OCI-LY1 (cell line): ENCODE measurements around the gene NEGR1.

Source experiments
- H2AFZ ChIP-seq: fragments of 200-600 bp; sonication (generic), shearing (Covaris generic); 2 replicates; pipeline ENCODE4 v1.6.0; 2014; ENCODE audit warnings: antibody characterized with exemption, mild to moderate bottlenecking, low read length
- H3F3A ChIP-seq: fragments of 200-600 bp; sonication (generic), shearing (Covaris generic); 2 replicates; pipeline ENCODE4 v1.6.0; 2014; ENCODE audit warnings: mild to moderate bottlenecking, antibody characterized with exemption, low read length, moderate library complexity; ENCODE audit not compliant: insufficient read depth
- H3K27ac ChIP-seq: fragments of 200-600 bp; sonication (generic); 2 replicates; pipeline ENCODE4 v1.5.1; 2014; ENCODE audit warnings: low read length, mixed run types, mild to moderate bottlenecking, low read depth; ENCODE audit not compliant: poor library complexity, severe bottlenecking
- H3K27me3 ChIP-seq: fragments of 200-600 bp; sonication (generic); 2 replicates; pipeline ENCODE4 v1.6.0; 2014; ENCODE audit warnings: antibody characterized with exemption, mild to moderate bottlenecking, low read length, moderate library complexity; ENCODE audit not compliant: insufficient read depth
- H3K36me3 ChIP-seq: fragments of 200-600 bp; sonication (generic); 2 replicates; pipeline ENCODE4 v1.6.1; 2014; ENCODE audit warnings: mild to moderate bottlenecking, antibody characterized with exemption, low read length, moderate library complexity, mixed read lengths; ENCODE audit not compliant: insufficient read depth
- H3K4me1 ChIP-seq: fragments of 200-600 bp; sonication (generic); 2 replicates; pipeline ENCODE4 v1.5.1; 2014; ENCODE audit warnings: mild to moderate bottlenecking, low read length, moderate library complexity; ENCODE audit not compliant: insufficient read depth, severe bottlenecking
- H3K4me2 ChIP-seq: fragments of 200-600 bp; sonication (generic), shearing (Covaris generic); 2 replicates; pipeline ENCODE4 v1.6.1; 2014; ENCODE audit warnings: low read length
- H3K4me3 ChIP-seq: fragments of 200-600 bp; sonication (generic); 2 replicates; pipeline ENCODE4 v1.5.1; 2014; ENCODE audit warnings: low read length, low read depth, mild to moderate bottlenecking, mixed read lengths; ENCODE audit not compliant: poor library complexity, severe bottlenecking
- H3K79me2 ChIP-seq: fragments of 200-600 bp; shearing (Covaris generic); 2 replicates; pipeline ENCODE4 v1.6.1; 2016; ENCODE audit warnings: mixed run types, low read length, mixed read lengths; ENCODE audit not compliant: insufficient read depth
- H3K9ac ChIP-seq: fragments of 200-600 bp; sonication (generic), shearing (Covaris generic); 2 replicates; pipeline ENCODE4 v1.6.1; 2014; ENCODE audit warnings: mild to moderate bottlenecking, low read length, mixed read lengths
- H3K9me2 ChIP-seq: fragments of 200-600 bp; sonication (generic), shearing (Covaris generic); 2 replicates; pipeline ENCODE4 v1.6.1; 2014; ENCODE audit warnings: low read depth, mild to moderate bottlenecking, low read length, mixed read lengths
- H3K9me3 ChIP-seq: fragments of 200-600 bp; shearing (Covaris generic); 2 replicates; pipeline ENCODE4 v1.6.1; 2014; ENCODE audit warnings: low read length, mixed read lengths
- H4K20me1 ChIP-seq: fragments of 200-600 bp; sonication (generic), shearing (Covaris generic); 2 replicates; pipeline ENCODE4 v1.6.0; 2016; ENCODE audit warnings: mild to moderate bottlenecking, low read length; ENCODE audit not compliant: insufficient read depth
- CTCF ChIP-seq: fragments of 200-600 bp; sonication (generic), shearing (Covaris generic); IDR thresholded peaks from 2 replicates; pipeline ENCODE4 v1.5.1; 2017; ENCODE audit warnings: mild to moderate bottlenecking, antibody characterized with exemption, low read length, moderate library complexity, mixed read lengths
- EZH2 ChIP-seq: fragments of 200-600 bp; sonication (generic), shearing (Covaris generic); IDR thresholded peaks from 2 replicates; pipeline ENCODE4 v1.8.0; 2017; ENCODE audit warnings: borderline replicate concordance, mixed run types, mild to moderate bottlenecking, antibody characterized with exemption, low read length, moderate library complexity, mixed read lengths

The NEGR1 gene

GRCh38 chr1:71857862-71858261 lies 424.5 kb downstream of the NEGR1 start:
- H3K79me2 ChIP-seq, result no peaks in the 10 kb centered on the region
- no peak overlapping the region for H3K9ac ChIP-seq
- H3K36me3 ChIP-seq, result no peaks in the 10 kb centered on the region
- H3K4me3 ChIP-seq, result no peak overlapping the region
- H3K9me3 ChIP-seq, result no peaks in the 10 kb centered on the region
- no peaks in the 10 kb centered on the region for H3K27me3 ChIP-seq
- peaks cover 9% of the 10 kb centered on the region for H3K4me1 ChIP-seq
- no peaks in the 10 kb centered on the region for H4K20me1 ChIP-seq
- no peak overlapping the region for H2AFZ ChIP-seq
- no peak for TF ChIP-seq CTCF
- no peak for TF ChIP-seq EZH2
- no peak overlapping the region for H3K4me2 ChIP-seq
- no peaks in the 10 kb centered on the region for H3K9me2 ChIP-seq
- H3F3A ChIP-seq, result no peaks in the 10 kb centered on the region
- H3K27ac ChIP-seq, result no peak overlapping the region

- Histone ChIP-seq H3K4me2 (no peak overlapping the region), H3K4me3 (no peak overlapping the region), H3K9ac (no peak overlapping the region), H3K9me2 (no peaks in the 10 kb centered on the region), H3K27ac (no peak overlapping the region), H3K4me1 (peaks cover 9% of the 10 kb centered on the region), H3K9me3 (no peaks in the 10 kb centered on the region), H3K27me3 (no peaks in the 10 kb centered on the region), H3K79me2 (no peaks in the 10 kb centered on the region), H2AFZ (no peak overlapping the region), H4K20me1 (no peaks in the 10 kb centered on the region), H3F3A (no peaks in the 10 kb centered on the region), H3K36me3 (no peaks in the 10 kb centered on the region)
- TF ChIP-seq EZH2 (no peak), CTCF (no peak)
These were observed 429.0 kb downstream of the NEGR1 start for GRCh38 chr1:71853360-71853759.

GRCh38 chr1:71850936-71851335 lies 431.4 kb downstream of the NEGR1 start:
- Histone ChIP-seq H3K36me3 (no peaks in the 10 kb centered on the region), H3K9ac (no peak overlapping the region), H3K9me2 (no peaks in the 10 kb centered on the region), H2AFZ (no peak overlapping the region), H3K4me3 (no peak overlapping the region), H3K9me3 (no peaks in the 10 kb centered on the region), H3K79me2 (no peaks in the 10 kb centered on the region), H3F3A (no peaks in the 10 kb centered on the region), H3K27ac (no peak overlapping the region), H3K4me2 (no peak overlapping the region), H3K27me3 (no peaks in the 10 kb centered on the region), H4K20me1 (no peaks in the 10 kb centered on the region), H3K4me1 (no peaks in the 10 kb centered on the region)
- no peak for TF ChIP-seq EZH2
- no peak for TF ChIP-seq CTCF
